SK-N-SH (cell line): ENCODE results near the gene GLOD4. TPM values are rescaled to one million over a fixed set of nuclear protein-coding genes. Genes with fewer than 3 reads are reported as not detected.

ENCODE experiments used
- CTCF ChIA-PET: fragments of 300-600, 350-600 bp; formaldehyde crosslinking; extraction: SDS; loops from one replicate; lab custom pipeline; 2021; lab: Yijun Ruan, JAX
- POLR2A ChIA-PET: fragments of 350-600 bp; sonication (Branson Sonifier 250); formaldehyde crosslinking; extraction: SDS; loops from one replicate; lab custom pipeline; 2020; ENCODE audit warnings: antibody characterized with exemption, inconsistent platforms; lab: Yijun Ruan, JAX
- DNase-seq: peaks from one replicate; pipeline ENCODE4 v3.0.0; 2012
- H2AFZ ChIP-seq: fragments of 200-600 bp; sonication (generic); 2 replicates; pipeline ENCODE4 v1.8.1; 2016; ENCODE audit warnings: antibody characterized with exemption, mild to moderate bottlenecking, low read depth
- H3F3A ChIP-seq: fragments of 200-600 bp; sonication (generic); replicated peaks from 2 replicates; pipeline ENCODE3; 2016; ENCODE audit warnings: antibody characterized with exemption, mild to moderate bottlenecking; ENCODE audit not compliant: insufficient read depth
- H3K27ac ChIP-seq, 2 experiments: fragments of 200-500 bp in 1 of 2; fragments of 200-600 bp in 1 of 2; sonication (Bioruptor generic) in 1 of 2; sonication (generic), shearing (Covaris generic) in 1 of 2; 2 replicates each; pipeline versions ENCODE4 v1.5.1 to v1.6.1; 2014 to 2016; ENCODE audit warnings: low read depth in 2 of 2, inconsistent platforms in 1 of 2, low read length in 1 of 2, mild to moderate bottlenecking in 1 of 2, mixed read lengths in 1 of 2
- H3K27me3 ChIP-seq: fragments of 200-600 bp; sonication (generic), shearing (Covaris generic); 2 replicates; pipeline ENCODE4 v1.6.1; 2016; ENCODE audit warnings: mixed run types; ENCODE audit not compliant: insufficient read depth
- H3K36me3 ChIP-seq, 2 experiments: fragments of 200-500 bp in 1 of 2; fragments of 200-600 bp in 1 of 2; sonication (Bioruptor generic) in 1 of 2; sonication (generic) in 1 of 2; replicated peaks in 1 of 2; 2 replicates each; pipeline versions ENCODE3 to v1.5.1; 2014 to 2016; ENCODE audit warnings: low read length in 1 of 2, mild to moderate bottlenecking in 1 of 2; ENCODE audit not compliant: insufficient read depth in 2 of 2, control insufficient read depth in 1 of 2
- H3K4me1 ChIP-seq, 2 experiments: fragments of 200-500 bp in 1 of 2; fragments of 200-600 bp in 1 of 2; sonication (Bioruptor generic) in 1 of 2; sonication (generic), shearing (Covaris generic) in 1 of 2; 2 replicates each; pipeline versions ENCODE4 v1.5.1 to v1.6.1; 2014 to 2016; ENCODE audit warnings: low read depth in 1 of 2, low read length in 1 of 2, mixed run types in 1 of 2; ENCODE audit not compliant: insufficient read depth in 2 of 2, control insufficient read depth in 1 of 2
- H3K4me2 ChIP-seq: fragments of 200-600 bp; sonication (generic), shearing (Covaris generic); 2 replicates; pipeline ENCODE4 v1.6.1; 2017; ENCODE audit warnings: mixed run types
- H3K4me3 ChIP-seq, 2 experiments: fragments of 200-500 bp in 1 of 2; fragments of 200-600 bp in 1 of 2; sonication (Bioruptor generic) in 1 of 2; sonication (generic), shearing (Covaris generic) in 1 of 2; 2 replicates each; pipeline versions ENCODE4 v1.5.1 to v1.8.1; 2014 to 2016; ENCODE audit warnings: low read depth in 2 of 2, inconsistent platforms in 1 of 2, low read length in 1 of 2, mild to moderate bottlenecking in 1 of 2, mixed read lengths in 1 of 2, moderate library complexity in 1 of 2
- H3K79me2 ChIP-seq: fragments of 200-600 bp; sonication (generic); 2 replicates; pipeline ENCODE4 v1.8.1; 2017; ENCODE audit warnings: mild to moderate bottlenecking; ENCODE audit not compliant: insufficient read depth
- H3K9ac ChIP-seq: fragments of 200-600 bp; sonication (generic); 2 replicates; pipeline ENCODE4 v1.6.1; 2017; ENCODE audit warnings: mixed run types
- H3K9me2 ChIP-seq: fragments of 200-600 bp; sonication (generic); 2 replicates; pipeline ENCODE4 v1.6.1; 2017; ENCODE audit warnings: mixed run types
- H3K9me3 ChIP-seq: fragments of 200-600 bp; sonication (generic); 2 replicates; pipeline ENCODE4 v1.6.1; 2017; ENCODE audit warnings: mixed run types, mild to moderate bottlenecking, moderate library complexity
- H4K20me1 ChIP-seq: fragments of 200-600 bp; sonication (generic); 2 replicates; pipeline ENCODE4 v1.6.1; 2017; ENCODE audit warnings: mild to moderate bottlenecking, mixed run types; ENCODE audit not compliant: insufficient read depth
- ELF1 ChIP-seq: IDR thresholded peaks from 2 replicates; pipeline ENCODE4 v1.4.0; 2012
- EP300 ChIP-seq, 2 experiments: IDR thresholded peaks; 2 replicates each; pipeline versions ENCODE4 v1.4.0 to v1.6.1; 2012; ENCODE audit warnings: borderline replicate concordance in 1 of 2, low read depth in 1 of 2, low read length in 1 of 2
- EZH2phosphoT487 ChIP-seq: fragments of 200-600 bp; sonication (generic); IDR thresholded peaks from 2 replicates; pipeline ENCODE4 v1.6.1; 2017; ENCODE audit warnings: low read depth, mixed run types, mild to moderate bottlenecking, antibody characterized with exemption, moderate library complexity, borderline replicate concordance
- FOSL2 ChIP-seq: IDR thresholded peaks from 2 replicates; pipeline ENCODE4 v1.4.0; 2012; ENCODE audit warnings: low read depth, mild to moderate bottlenecking, moderate library complexity, borderline replicate concordance
- FOXM1 ChIP-seq: IDR thresholded peaks from 2 replicates; pipeline ENCODE4 v1.4.0; 2012; ENCODE audit warnings: low read depth, mild to moderate bottlenecking
- GABPA ChIP-seq: IDR thresholded peaks from 2 replicates; pipeline ENCODE4 v1.4.0; 2012; ENCODE audit warnings: low read depth, mild to moderate bottlenecking
- IRF3 ChIP-seq: fragments of 150-350 bp; IDR thresholded peaks from 2 replicates; pipeline ENCODE4 v1.6.1; 2016; ENCODE audit warnings: mild to moderate bottlenecking, low read depth, low read length
- JUND ChIP-seq: IDR thresholded peaks from 2 replicates; pipeline ENCODE4 v1.4.0; 2012
- MAX ChIP-seq: IDR thresholded peaks from 2 replicates; pipeline ENCODE4 v1.4.0; 2012; ENCODE audit warnings: low read depth
- MEF2A ChIP-seq: IDR thresholded peaks from 2 replicates; pipeline ENCODE4 v1.4.0; 2012; ENCODE audit warnings: low read depth, borderline replicate concordance
- MXI1 ChIP-seq: IDR thresholded peaks from 2 replicates; pipeline ENCODE4 v1.6.1; 2012; ENCODE audit warnings: mild to moderate bottlenecking, low read depth, low read length, improper control_type of control experiment
- RAD21 ChIP-seq: IDR thresholded peaks from 2 replicates; pipeline ENCODE4 v1.6.1; 2012; ENCODE audit warnings: mild to moderate bottlenecking, low read length
- SIN3A ChIP-seq: IDR thresholded peaks from 2 replicates; pipeline ENCODE4 v1.6.1; 2012; ENCODE audit warnings: low read depth, mild to moderate bottlenecking, low read length, moderate library complexity, borderline replicate concordance
- SMC3 ChIP-seq: IDR thresholded peaks from 2 replicates; pipeline ENCODE4 v1.6.1; 2012; ENCODE audit warnings: low read depth, low read length, improper control_type of control experiment
- TAF1 ChIP-seq: IDR thresholded peaks from 2 replicates; pipeline ENCODE4 v1.6.1; 2012; ENCODE audit warnings: low read depth, mild to moderate bottlenecking, low read length, moderate library complexity, borderline replicate concordance
- TCF12 ChIP-seq: IDR thresholded peaks from 2 replicates; pipeline ENCODE4 v1.4.0; 2012
- USF1 ChIP-seq: IDR thresholded peaks from 2 replicates; pipeline ENCODE4 v1.4.0; 2012; ENCODE audit warnings: low read depth, borderline replicate concordance
- YY1 ChIP-seq: IDR thresholded peaks from 2 replicates; pipeline ENCODE4 v1.4.0; 2012; ENCODE audit warnings: low read depth, mild to moderate bottlenecking
- ZBTB33 ChIP-seq: IDR thresholded peaks from 2 replicates; pipeline ENCODE4 v1.4.0; 2012; ENCODE audit warnings: low read depth, borderline replicate concordance
- WGBS: methylation state at CpG from one replicate; pipeline ENCODE4 v1.1.6; 2017; ENCODE audit warnings: low lambda C conversion rate; 5-methylcytosine and 5-hydroxymethylcytosine counted together
- polyA plus RNA-seq, 3 experiments: library from polyadenylated mRNA; depleted of rRNA; stranded (reverse); fragments of >200 nt; gene quantifications; 2 replicates each; pipeline ENCODE4 v1.2.3, GENCODE V29; 2012

GLOD4 gene
- polyA plus RNA-seq, 1 of the 3 experiments (the other 2 are of a cell fraction): 34.3 TPM

GRCh38 chr17:774313-774584 lies 7.8 kb downstream of the GLOD4 start:
- no peak for DNase-seq
- H4K20me1 ChIP-seq: no peaks in the 10 kb centered on the region
- H3K9ac ChIP-seq: no peak overlapping the region
- H3K9me2 ChIP-seq: no peaks in the 10 kb centered on the region
- H3K27me3 ChIP-seq: no peaks in the 10 kb centered on the region
- peaks cover 4% of the 10 kb centered on the region for H3K79me2 ChIP-seq
- H3K27ac ChIP-seq: no peak overlapping the region
- ChIA-PET POLR2A (no interaction called here), CTCF (interaction anchor here (1.4 kb wide), 1 partner anchor 207 kb away, joined by 5 read pairs; no protein-coding TSS in a partner anchor)
- H3K4me3 ChIP-seq: no peak overlapping the region
- peaks cover 52 to 73% of the 10 kb centered on the region in 2 experiments for H3K36me3 ChIP-seq
- no peaks in the 10 kb centered on the region for H3K4me1 ChIP-seq
- 93% methylated on average over 5 of the region's 5 CpGs for WGBS
- H3K9me3 ChIP-seq: no peaks in the 10 kb centered on the region
- TF ChIP-seq SMC3: no peak
- no peak for TF ChIP-seq IRF3
- no peak for TF ChIP-seq EZH2phosphoT487
- no peak for TF ChIP-seq YY1
- no peak for TF ChIP-seq SIN3A
- TF ChIP-seq JUND: no peak
- H2AFZ ChIP-seq: no peak overlapping the region
- peaks cover 3% of the 10 kb centered on the region for H3F3A ChIP-seq
- H3K4me2 ChIP-seq: no peak overlapping the region

- DNase-seq: no peak
- TF ChIP-seq RAD21: no peak
- TF ChIP-seq FOSL2: no peak
- no peak for TF ChIP-seq MXI1
- no peak for TF ChIP-seq IRF3
- TF ChIP-seq ZBTB33: no peak
- no peak for TF ChIP-seq USF1
- no peak for TF ChIP-seq MAX
- TF ChIP-seq FOXM1: no peak
- TF ChIP-seq MEF2A: no peak
- TF ChIP-seq EP300 (IDR thresholded peaks at IDR 0.05; ENCODE audit: borderline replicate concordance in 1 of 2, low read depth in 1 of 2, low read length in 1 of 2): no peak
- no peak for TF ChIP-seq TAF1
- TF ChIP-seq TCF12: no peak
- no peak for TF ChIP-seq GABPA
- no peak for TF ChIP-seq YY1
- TF ChIP-seq ELF1: no peak
Observed at GRCh38 chr17:773467-774312, 8.4 kb downstream of the GLOD4 start.

More at GRCh38 chr17:773467-774312, 8.4 kb downstream of the GLOD4 start:
- Histone ChIP-seq H3K36me3 (peaks cover 51 to 77% of the 10 kb centered on the region in 2 experiments), H3F3A (peaks cover 3% of the 10 kb centered on the region), H3K9ac (no peak overlapping the region), H3K9me3 (no peaks in the 10 kb centered on the region), H3K4me2 (no peak overlapping the region), H3K4me1 (no peaks in the 10 kb centered on the region), H4K20me1 (no peaks in the 10 kb centered on the region), H3K4me3 (no peak overlapping the region), H3K9me2 (no peaks in the 10 kb centered on the region), H3K27ac (no peak overlapping the region), H3K27me3 (no peaks in the 10 kb centered on the region), H3K79me2 (no peaks in the 10 kb centered on the region; the same call in 1 of the 2 replicates), H2AFZ (no peak overlapping the region)
- WGBS: 87% methylated on average over 14 of the region's 14 CpGs
- ChIA-PET CTCF (interaction anchor here (1.4 kb wide), 1 partner anchor 207 kb away, joined by 5 read pairs; no protein-coding TSS in a partner anchor), POLR2A (no interaction called here)
